ENCODE results near the gene ICAM2. TPM values are rescaled to one million over a fixed set of nuclear protein-coding genes. Genes with fewer than 3 reads are reported as not detected.
A peak's percentile ranks its signal among the peaks of the same experiment; 100 is the strongest.

Gene ICAM2
- polyA plus RNA-seq, 10 donors = 19.1 to 36.9 (median 27.9) TPM

DNA sequence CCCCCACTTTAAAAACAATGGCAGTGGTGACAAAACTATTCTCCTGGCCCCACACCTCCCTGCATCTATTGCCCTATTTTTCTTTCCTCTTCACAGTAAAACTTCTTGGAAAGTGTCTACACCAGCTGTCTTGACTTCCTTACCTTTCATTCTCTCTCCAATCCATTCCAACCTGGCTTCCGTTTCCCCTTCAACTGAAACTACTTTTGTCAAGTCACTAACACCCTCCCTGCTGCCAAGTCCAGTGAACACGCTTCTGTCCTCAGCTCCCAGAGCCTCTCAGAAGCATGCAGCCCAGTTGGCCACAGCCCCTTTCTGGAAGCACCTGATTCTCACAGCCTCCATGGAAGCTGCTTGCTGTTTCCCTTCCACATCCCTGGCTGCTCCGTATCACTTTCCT lies 43.7 kb downstream of the ICAM2 start:
- no peak for DNase-seq

- no peak for DNase-seq
These were observed 44.8 kb downstream of the ICAM2 start for GRCh38 chr17:63975541-63976092.

GRCh38 chr17:63974594-63975192 lies 45.7 kb downstream of the ICAM2 start:
- no peak for DNase-seq

- no peak for DNase-seq
These were observed 46.4 kb downstream of the ICAM2 start for GRCh38 chr17:63973930-63974593.

- no peak for DNase-seq
These were observed 47.2 kb downstream of the ICAM2 start for GRCh38 chr17:63973247-63973646.

DNA sequence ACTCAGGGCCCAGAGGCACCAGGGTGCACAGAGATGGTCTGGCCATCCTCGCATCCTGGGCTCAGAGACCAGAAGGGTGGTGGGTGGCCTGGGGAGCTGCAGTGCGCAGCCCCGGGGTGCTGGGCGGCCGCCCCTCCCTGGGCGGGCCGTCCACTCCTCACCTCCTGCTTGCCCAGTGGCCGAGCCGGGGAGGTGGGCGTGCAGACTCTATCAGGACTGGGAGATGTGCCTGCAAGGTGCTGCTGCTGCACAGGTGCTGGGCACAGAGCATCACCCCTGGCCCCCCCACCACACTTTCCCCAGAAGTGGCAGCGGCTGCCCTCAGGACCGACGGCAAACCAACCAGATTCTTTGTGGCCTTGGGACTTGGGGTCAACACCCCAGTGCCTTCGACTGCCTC lies 47.6 kb downstream of the ICAM2 start, which contains the start of gene SCN4A:
Gene SCN4A, minus strand, starts transcription at position 123 of the 400 bp plus-strand sequence. Its CDS starts 77 bp downstream, at position 46.
- DNase-seq = no peak

DNA sequence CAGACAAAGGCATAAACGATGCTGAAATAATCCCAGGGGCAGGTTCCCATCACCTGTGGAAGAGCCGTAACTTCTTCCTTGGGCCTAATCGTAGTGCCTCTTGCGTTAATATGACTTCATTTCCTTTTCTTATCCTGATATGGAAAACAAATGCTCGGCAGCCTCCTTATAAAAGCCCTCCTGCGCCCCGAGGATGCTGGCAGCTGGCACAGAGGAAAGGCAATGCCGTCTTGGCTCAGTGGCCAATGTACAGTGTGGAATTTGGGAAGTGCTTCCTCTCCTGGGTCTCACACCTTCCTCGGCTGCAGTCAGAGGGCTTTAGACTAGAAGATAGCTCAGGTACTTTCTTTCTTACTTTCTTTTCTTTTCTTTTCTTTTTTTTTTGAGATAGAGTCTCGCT lies 51.2 kb downstream of the ICAM2 start:
- DNase-seq = no peak

DNA sequence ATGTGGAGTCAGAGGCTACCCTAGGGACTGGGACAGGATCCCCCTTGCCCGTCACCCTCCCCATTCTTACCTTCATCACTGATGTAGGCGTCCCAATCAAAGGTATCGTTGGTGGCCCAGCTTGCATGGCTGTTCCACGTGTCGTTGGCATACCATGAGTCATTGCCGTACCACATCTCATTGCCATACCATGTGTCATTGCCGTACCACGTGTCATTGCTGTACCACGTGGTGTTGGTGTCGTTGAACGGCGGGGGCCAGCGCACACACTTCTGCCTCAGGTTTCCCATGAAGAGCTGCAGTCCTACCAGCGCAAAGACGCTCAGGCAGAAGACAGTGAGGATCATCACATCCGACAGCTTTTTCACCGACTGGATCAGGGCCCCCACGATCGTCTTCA lies 52.5 kb downstream of the ICAM2 start:
- no peak for DNase-seq

- no peak for DNase-seq
These were observed 53.7 kb downstream of the ICAM2 start for GRCh38 chr17:63966646-63967264.

DNA sequence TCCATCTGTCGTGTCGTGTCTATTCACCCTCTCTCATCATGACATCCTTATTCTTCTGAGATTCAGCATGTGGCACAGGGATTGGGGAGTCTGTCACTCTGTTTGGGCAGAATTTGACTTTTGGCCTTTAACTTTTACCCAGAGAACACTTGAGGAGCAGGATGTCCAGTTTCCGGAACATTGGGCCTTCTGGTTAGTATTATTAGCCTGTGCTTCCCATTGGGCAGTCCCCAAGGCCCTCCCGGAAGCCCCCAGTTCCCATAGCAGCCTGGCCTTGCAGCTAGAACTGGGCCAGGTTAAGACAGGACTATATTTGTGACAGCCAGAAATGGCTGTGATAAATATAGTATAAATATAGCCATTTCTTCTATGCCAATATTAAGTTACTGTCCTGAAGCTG lies 57.3 kb downstream of the ICAM2 start:
- DNase-seq = no peak

- no peak for DNase-seq
These were observed 58.1 kb downstream of the ICAM2 start for GRCh38 chr17:63962298-63962744.

DNA sequence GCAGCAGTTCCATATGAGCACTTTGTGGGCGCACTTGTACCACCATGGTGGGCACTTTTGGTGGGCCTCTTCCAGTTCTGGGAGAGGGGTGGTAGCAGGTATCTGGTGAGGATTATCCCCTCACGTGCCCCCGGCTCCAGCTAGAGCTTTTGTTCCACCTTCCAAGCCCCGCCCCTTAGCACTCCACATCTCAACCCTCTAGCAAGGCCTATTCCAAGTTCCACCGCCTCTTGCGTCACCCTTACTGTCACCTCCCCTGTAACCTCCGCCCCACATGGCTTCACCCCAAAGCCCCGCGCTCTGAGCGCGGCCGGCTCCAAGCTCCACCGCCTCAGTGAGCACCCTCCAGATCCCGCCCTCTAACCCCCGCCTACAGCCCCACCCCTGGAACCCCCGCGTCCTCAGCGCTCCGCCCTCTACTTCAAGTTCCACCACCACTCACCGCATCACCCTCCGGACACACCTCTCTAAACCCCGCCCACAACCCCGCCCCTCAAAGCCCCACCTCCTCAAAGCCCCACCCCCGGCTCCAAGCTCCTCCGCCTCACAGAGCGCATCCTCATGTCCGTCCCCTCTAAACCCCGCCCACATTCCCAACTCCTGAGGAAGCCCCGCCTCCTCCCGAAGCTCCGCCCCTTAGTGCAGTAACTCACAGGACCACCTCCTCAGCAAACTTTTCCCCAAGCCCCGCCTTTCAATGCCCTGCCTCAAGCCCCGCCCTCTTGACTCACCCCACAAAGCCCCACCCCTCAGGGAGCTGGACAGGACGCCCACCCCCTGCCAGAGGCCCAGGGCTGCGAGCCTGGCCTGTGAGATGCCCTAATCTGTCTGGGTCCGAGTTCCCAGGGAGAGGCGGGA lies 58.8 kb downstream of the ICAM2 start:
- peak in 2 of 3 donors; percentile 36 to 61 for DNase-seq

DNA sequence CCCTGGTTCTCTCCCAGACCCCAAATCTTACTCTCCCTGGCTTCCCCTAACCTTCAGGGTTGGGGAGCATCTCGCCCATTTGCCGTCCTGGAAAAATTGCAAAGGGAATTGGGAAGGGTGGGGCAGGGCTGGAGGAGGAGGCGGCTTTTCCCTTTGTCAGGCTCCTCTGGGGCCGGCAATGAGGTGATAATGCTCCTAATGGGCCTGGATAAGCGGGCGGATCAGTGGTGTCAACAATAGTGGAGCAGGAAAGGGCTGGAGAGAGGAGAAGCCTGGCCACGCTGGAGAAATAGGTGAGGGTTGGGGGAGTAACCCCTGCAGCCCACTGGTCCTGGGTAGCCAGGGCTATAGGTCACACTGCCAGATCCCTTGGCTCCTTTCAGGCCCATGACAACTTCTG lies 60.0 kb downstream of the ICAM2 start:
- DNase-seq = no peak

DNA sequence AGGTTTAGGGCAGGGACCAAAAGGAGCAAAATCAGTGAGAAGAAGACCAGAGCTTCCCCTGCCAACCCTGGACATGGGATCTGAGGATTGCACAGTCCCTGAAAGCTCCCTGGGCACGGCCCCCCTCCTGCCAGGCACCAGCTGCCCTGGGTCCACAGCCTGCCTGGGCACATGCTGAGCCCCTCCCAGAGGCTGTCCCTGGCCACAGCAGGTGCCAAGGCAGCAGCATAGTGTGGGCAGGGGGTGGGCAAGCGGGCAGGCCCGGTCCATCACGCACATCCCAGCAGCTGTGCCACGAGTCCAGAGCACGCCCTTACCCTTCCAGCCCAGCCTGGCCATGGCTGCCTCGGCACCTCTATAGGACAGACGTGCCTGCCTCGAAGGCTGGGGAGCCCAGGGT lies 60.4 kb downstream of the ICAM2 start:
- peak; percentile 54 to 68 (median 62) for DNase-seq

- DNase-seq = no peak
These were observed 64.0 kb downstream of the ICAM2 start for GRCh38 chr17:63956296-63956920.

- DNase-seq = no peak
These were observed 64.6 kb downstream of the ICAM2 start for GRCh38 chr17:63955791-63956190.

DNA sequence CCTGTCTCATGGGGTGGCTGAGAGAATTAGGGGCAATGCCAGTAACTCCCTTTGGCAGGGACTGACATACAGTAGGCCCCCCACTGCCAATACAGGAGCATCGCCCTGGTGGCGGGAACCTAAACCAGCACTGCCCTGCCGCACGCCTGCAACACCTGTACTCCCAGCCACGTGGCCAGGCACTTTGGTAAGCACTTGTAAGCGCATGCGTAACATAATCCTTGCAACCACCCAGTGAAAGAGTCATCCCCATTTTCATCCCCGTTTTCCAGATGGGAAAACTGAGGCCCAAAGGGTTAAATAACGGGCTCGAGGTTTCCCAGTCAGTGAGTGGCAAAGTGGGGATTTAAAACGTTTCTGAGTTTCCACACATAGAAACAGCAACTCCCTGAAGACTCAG lies 65.2 kb downstream of the ICAM2 start:
- DNase-seq = no peak

- no peak for DNase-seq
These were observed 65.9 kb downstream of the ICAM2 start for GRCh38 chr17:63954402-63955063.

Data from muscle of back (tissue), 11 donors.